CD4-positive, alpha-beta T cell treated with Interferon gamma for 1 hour (primary cell): ENCODE results near the gene LUZP2.
"Not testable (repeated sequence)": the region's sequence is repeated elsewhere in the genome, so short reads cannot be mapped to it uniquely, and the experiment has no call there.

Experiments used
- DNase-seq: peaks from one replicate; pipeline ENCODE4 v3.0.0-alpha.2; 2020

Gene LUZP2

DNA sequence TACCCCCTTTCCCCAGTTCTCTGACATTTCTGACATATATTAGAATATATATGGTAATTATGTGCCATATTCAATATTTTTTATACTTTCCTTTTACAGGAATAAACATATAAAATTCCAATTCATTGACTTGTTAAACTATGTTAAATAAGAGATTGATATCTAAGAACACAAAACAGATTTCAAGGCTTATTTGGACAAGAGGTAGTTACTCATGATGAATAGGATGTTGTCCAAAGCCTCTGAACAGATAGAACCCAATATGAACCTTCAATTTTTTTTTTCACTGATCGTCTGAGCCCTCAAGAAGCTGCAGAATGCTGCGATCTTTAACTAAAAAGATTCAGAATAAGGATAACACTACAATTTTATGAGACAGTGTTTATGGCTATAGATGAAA is 340.3 kb downstream of the LUZP2 start:
- DNase-seq, result no peak

- no peak for DNase-seq
Measured at GRCh38 chr11:24842308-24842707, 345.5 kb downstream of the LUZP2 start.

GRCh38 chr11:24844406-24844805 is 347.6 kb downstream of the LUZP2 start:
- no peak for DNase-seq

DNA sequence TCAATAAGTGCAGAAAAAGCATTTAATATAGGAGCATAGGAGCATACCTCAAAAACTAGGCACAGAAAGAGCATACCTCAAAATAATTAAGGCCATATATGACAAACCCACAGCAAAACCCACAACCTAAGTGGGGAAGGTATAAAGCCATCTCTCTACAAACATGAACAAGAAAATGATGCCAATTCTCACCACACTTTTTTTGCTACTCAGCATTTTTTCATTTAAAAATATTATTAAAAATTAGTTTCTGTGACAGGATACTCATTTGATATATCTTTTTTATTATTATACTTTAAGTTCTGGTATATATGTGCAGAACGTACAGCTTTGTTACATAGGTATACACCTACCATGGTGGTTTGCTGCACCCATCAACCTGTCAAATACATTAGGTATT is 352.0 kb downstream of the LUZP2 start:
- no peak for DNase-seq

- DNase-seq, result no peak
Measured at GRCh38 chr11:24855951-24856350, 359.1 kb downstream of the LUZP2 start.

DNA sequence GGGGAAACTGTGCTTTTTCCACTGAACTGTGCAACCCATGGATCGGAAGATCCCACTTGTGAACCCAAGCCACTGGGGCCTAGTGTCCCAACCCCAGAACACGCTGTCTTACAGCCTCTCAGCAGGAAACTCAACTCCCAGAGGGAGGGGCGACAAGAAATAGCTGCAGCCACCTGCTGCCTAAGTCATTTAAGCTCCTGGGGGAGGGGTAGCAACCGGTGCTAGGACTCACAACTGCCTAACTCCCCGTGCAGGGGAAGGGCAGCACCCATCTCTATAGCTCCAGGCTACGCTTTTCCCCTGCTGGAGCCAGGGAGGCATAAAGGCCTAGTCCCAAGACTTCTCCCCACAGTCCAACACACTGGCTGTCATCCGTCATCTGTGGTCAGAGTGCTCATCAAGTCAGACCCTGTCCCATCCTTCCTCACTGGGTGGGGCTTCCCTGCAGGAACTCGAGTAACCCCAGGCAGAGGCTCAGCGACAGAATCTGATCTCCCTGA is 363.0 kb downstream of the LUZP2 start:
- no peak for DNase-seq

- DNase-seq, result no peak
Measured at GRCh38 chr11:24861440-24861839, 364.6 kb downstream of the LUZP2 start.

DNA sequence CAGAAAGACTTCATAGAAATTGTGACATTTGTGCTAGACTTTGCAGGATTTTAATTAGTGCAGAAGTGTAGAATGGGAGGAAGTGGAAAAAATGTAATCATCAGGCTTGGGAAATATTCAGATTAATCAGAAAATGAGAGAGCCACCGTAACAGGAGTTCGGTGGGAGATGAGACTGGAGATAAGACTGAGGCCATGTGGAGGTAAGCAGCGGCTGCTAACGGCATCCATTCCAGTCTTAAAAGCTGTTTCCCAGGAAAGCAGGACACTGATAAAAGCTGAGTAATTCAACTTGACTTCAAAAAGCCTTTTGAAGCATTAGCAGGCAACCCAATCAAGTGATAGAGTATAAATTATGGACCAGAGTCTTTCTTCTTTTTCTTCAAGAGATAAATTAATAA is 369.9 kb downstream of the LUZP2 start:
- no peak for DNase-seq

DNA sequence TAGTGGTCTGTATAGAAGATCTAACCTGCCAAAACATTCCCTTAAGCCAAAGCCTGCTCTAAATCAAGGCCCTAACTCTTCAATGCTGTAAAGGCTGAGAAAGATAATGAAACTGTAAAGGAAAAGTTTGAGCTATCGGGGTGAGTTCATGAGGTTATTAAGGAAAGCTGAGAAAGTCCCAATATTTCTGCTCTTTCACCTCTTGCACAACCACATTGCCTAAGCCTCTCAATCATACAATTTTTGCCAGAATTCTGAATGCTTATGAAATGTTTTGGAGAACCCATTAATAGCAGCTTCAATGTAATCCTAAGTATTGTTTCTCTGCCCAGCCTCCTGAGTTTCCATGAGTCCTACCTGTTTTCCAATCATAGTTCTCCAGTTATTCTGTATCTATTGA is 373.2 kb downstream of the LUZP2 start:
- no peak for DNase-seq

DNA sequence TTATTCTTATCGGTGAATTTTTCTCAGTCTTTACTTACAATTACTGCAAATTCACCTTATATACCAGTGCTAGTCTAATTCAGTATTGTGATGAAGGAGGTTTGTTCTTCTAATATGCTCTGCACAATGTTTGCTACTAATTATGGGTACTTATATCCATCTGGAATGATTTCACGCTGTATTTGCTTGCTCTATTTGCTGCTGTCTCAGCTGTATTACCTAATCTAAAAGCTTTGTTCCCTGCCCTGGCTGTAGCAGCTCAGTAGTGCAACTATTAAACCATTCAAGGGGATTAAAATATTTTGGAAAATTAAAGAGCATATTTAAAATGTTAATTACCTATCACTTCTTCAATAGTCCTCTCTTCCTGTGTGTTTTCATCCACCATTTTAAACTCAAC is 375.3 kb downstream of the LUZP2 start:
- no peak for DNase-seq

- DNase-seq, result no peak
Measured at GRCh38 chr11:24872651-24873311, 375.9 kb downstream of the LUZP2 start.

DNA sequence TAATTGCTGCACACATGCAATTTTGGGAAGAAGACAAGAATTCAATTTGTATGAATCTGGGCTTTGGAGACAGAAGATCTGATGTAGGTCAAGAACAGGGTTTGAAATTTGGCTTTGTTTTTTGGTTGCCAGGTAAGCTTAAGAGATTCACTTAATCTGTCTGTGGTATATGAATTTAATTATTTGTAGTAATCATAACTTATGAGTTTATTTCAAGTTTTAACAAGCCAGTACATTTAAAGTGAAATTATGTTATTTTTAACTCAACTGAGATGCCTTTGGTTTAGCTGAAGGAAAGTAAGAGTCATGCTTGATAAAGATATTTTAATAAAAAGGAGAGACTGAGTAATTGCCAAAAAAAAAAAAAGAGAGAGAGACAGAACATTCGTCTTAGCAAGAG is 384.1 kb downstream of the LUZP2 start:
- no peak for DNase-seq

DNA sequence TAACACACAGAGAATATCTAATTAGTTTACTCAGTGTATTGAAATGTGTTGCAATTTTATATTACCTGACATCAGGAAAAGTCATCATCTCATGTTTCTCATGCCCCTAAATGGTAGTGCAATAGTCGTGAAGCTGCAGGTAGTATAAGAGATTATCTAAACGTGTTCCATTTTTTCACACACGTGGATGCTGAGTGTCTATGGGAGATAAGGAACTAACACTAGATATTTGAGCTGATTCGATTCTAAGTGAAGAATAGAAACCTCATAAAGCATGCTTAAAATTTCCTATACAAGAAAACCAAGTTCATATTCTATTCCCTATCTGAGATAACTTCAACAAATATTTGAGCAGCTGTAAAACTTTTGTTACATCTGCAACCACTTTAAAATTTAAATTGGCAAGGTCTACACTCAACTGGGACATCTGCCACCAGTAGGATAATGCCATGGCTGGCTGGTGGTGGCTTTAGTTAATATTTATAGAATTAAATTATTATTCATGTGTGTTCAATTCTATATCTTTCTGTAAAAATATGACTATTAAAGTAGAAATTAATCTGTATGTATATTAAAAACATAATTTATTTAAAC is 388.8 kb downstream of the LUZP2 start:
- no peak for DNase-seq

DNA sequence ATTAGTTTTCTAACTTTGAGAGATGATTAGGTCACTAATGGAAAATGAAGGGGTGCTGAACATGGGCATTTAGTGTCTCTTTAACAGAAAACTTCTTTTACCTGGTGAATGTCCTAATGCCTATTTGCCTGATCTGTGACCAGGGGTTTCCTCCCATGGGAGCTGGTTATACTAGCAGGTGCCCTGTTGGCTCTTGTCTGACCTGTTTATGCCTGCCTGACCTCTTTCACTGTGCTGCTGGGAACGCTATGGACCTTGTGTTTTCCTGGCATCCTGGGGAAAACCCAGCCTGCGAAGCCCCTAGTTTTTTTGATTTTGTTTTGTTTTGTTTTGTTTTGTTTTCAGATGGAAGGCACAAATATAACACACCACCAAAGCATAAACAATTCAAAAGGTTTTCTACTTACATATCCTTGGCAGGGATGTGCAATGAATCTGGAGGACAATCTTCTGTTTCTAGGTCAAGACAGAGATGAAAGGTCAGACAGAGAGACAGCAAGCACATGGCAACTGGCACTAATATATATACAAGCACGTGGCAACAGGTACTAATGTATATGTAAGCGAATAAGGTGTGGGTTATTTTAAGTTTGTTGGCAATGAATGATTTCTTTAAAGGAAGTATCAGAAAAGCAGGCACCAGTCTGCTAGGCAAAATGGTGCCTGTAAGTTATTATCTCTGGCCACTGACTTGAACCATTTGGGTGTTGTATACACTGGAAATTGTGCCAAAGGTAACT is 390.2 kb downstream of the LUZP2 start:
- no peak for DNase-seq

- DNase-seq, result no peak
Measured at GRCh38 chr11:24890426-24890825, 393.6 kb downstream of the LUZP2 start.

GRCh38 chr11:24891845-24892492 is 395.1 kb downstream of the LUZP2 start:
- DNase-seq, result not testable (repeated sequence)

GRCh38 chr11:24896118-24896835 is 399.4 kb downstream of the LUZP2 start:
- no peak for DNase-seq

DNA sequence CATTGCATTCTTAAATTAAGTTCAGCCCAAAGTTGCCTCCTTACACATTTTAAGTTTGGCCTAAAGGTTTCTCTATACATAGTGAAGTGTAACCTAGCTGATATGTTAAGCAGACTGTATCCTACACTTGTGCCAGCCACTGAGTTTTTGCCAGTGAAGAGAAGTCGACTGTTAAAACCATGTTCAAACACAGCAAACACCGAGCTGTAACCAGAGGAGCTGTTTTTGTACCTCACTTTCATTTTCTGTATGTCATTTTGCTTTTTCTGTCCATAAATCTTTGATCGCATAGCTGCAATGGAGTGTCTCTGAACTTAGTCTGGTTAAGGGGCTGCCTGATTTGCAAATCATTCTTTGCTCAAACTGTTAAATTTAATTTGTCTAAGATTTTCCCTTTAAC is 403.7 kb downstream of the LUZP2 start:
- no peak for DNase-seq

DNA sequence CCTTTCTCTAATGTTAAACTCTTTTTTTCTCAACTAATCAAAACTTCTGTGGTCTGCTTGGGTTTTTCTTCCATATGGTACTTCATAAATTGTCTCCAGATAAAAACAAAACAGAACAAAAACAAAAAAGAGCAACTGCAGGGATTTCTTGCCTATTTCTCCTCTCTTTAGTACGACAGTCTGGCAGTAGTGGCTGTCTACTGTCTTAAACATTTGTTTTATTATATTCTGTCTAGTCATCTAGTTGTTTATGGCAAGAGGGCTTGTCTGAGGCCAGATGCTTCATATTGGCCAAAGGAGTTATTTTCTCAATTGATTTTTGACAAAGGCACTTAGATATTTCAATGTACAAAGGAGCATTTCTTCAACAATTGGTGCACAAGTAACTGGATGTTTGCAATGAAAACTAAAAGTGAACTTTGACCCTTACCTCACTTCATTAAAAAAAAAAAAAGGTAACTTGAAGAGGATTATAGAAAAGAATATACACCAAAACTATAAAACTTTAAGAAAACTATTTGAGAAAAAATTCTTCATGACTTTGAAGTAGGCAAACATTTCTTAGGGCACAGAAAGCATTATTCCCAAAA is 404.2 kb downstream of the LUZP2 start:
- no peak for DNase-seq

DNA sequence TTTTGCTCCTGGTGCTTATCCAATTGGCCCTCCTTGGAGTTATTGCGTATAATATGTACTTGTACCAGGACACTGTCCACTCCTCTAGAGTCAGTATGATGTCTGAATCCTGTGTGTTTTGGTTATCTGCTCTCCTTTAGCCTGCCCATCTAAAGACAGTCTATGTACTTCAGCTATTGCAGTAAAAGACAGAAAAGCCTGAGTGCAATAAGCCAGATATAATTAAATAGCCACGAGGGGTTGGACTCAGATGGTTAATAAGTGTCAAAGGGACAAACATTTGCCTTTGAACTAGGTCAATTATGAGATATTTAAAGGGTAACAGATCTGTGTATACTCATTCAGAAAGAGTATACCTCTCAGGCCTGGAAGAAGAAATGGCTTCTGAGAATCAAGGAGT is 406.7 kb downstream of the LUZP2 start:
- DNase-seq, result no peak

GRCh38 chr11:24925091-24925490 is 428.2 kb downstream of the LUZP2 start:
- DNase-seq, result no peak
